Measurements from ENCODE around the gene DENND10.
"Not testable (repeated sequence)": the region's sequence is repeated elsewhere in the genome, so short reads cannot be mapped to it uniquely, and the experiment has no call there.

DENND10 gene

GRCh38 chr10:119132521-119133345, 28.8 kb downstream of the DENND10 start:
- DNase-seq (ENCODE audit: low read depth in 2 of 2) = no peak

DNA sequence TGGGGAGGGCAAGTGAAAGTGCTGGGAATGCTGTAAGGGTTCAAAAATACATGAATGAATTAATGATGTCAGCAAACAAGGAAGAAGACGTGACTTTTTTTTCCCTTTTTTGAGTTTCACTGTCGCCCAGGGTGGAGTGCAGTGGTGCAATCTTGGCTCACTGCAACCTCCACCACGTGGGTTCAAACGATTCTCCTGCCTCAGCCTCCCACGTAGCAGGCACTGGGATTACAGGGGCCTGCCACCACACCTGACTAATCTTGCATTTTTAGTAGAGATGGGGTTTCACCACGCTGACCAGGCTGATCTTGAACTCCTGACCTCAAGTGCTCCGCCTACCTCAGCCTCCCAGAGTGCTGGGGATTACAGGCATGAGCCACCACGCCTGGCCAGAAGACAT, 30.0 kb downstream of the DENND10 start:
- DNase-seq (ENCODE audit: low read depth in 2 of 2) = peak; percentile 45 to 51

DNA sequence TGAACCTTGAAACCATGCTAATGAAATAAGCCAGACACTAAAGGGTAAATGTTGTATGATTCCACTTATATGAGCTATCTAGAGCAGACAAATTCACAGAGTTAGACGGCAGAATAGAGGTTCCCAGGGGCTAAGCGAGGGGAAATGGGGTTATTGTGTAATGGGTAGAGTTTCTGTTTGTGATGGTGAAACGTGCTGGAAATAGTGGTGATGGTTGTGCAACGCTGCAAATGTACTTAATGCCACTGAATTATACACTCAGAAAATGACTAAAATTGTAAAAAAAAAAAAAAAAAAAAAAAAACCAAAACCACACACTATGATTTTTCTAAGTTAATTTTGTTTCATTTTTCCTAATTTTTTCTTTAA, 31.6 kb downstream of the DENND10 start:
- DNase-seq (ENCODE audit: low read depth in 2 of 2) = no peak

GRCh38 chr10:119136084-119136483, 32.2 kb downstream of the DENND10 start:
- no peak for DNase-seq (ENCODE audit: low read depth in 2 of 2)

DNA sequence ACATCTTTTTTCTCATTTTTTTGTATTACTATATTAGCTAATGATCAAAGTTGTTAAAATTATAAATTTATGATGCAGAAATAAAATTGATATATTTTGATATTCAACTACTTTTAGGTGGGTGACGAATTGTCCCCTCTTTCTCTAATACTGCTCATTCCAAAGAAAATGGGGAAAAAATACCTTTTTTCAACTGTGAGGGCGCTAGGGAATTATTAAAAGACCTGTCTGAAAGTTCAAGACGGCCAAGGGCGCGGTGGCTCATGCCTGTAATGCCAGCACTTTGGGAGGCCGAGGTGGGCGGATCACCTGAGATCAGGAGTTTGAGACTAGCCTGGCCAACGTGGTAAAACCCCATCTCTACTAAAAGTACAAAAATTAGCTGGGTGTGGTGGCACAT, 34.0 kb downstream of the DENND10 start:
- not testable (repeated sequence) for DNase-seq (ENCODE audit: low read depth in 2 of 2)

- DNase-seq (ENCODE audit: low read depth in 2 of 2) = no peak
Measured at GRCh38 chr10:119138346-119139306, 34.7 kb downstream of the DENND10 start.

DNA sequence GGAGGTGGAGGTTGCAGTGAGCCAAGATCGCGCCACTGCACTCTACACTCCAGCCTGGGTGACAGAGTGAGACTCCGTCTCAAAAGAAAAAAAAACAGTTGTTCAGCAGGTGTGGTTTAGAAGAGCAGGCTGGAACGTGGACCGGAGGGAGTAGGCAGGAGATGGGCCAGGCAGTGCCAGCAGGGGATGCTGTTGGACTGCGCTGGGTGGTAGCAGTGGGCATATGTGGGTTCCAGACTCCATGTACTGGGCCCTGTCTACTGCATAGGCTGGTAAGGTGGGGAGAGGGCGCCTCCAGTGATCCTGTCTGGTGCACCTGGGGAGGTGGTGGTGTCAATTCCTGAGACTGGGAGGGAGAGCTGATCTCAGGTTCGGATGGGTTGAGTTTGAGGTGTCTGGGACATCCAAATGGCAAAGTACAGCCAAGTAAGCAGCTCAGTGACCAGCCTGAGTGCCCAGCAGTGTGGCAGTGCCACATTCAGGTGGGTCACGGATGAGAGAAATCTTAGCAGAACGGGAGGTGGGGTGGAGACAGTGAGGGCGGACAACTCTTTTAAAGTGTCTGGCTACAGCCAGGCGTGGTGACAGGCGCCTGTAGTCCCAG, 35.7 kb downstream of the DENND10 start:
- DNase-seq (ENCODE audit: low read depth in 2 of 2) = peak in 1 of 2 donors; percentile 19

DNA sequence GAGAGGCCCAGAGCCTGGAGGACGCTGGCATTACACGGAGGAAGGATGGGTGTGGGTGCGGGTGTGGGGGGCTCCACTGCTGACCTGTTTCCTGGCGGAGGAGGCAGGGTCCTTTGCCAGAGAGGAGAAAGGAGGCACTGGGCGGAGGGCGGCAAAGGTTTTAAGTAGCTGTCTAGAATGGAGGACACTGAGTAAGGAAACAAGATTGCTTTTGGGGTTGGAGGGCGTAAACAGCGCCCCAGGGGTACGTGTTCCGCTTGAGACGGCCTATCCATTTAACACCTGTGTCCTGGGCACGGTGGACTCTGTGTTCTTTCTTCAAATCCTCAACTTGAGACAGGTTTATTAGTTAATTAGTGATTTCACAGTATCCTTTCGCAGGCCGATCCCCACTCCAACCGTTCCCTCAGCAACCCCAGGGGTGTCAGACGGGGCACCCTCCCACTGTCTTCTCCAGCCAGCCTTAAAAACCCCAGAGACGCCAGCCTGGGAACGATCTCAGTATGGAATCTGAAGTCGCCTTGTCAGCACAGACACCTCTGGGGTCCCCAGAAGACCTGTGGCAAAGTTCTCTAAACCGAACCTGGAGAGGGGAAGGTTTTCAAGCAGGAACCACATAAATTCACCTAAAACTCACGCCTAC, 36.8 kb downstream of the DENND10 start:
- no peak for DNase-seq (ENCODE audit: low read depth in 2 of 2)

DNA sequence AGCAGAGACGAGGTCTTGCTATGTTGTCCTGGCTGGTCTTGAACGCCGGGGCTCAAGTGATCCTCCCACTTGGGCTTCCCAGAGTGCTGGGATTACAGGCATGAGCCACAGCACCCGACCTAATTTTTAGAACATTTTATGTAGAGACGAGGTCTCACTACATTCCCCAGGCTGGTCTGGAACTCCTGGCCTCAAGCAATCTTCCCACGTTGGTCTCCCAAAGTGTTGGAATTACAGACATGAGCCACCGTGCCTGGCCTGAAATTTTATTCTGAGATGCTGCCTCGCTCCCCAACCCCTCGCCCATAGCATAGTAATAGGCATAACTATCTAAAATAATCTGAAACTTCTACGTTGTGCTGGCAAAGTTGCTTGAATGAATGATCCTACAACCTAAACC, 39.7 kb downstream of the DENND10 start:
- DNase-seq (ENCODE audit: low read depth in 2 of 2) = no peak

- DNase-seq (ENCODE audit: low read depth in 2 of 2) = no peak
Measured at GRCh38 chr10:119149157-119149556, 45.2 kb downstream of the DENND10 start.

DNA sequence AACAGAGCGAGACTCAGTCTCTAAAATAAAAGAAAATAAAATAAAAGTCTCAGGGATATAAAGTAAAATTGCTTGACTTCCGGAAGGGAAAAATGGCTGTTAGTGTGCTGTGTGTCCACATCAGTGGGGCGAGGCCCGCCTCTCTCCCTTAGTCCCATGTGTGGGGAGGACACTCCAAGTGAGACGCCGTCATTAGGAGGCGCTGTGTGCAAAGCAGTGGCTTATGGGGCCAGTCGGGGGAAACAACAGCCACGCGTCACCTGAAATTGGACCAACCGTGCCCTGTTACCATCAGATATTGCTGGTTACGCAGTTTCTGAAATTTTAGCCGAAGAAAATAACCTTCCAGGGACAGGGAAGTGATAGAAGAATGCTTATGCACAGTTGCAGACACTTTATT, 45.8 kb downstream of the DENND10 start:
- DNase-seq (ENCODE audit: low read depth in 2 of 2) = no peak

DNA sequence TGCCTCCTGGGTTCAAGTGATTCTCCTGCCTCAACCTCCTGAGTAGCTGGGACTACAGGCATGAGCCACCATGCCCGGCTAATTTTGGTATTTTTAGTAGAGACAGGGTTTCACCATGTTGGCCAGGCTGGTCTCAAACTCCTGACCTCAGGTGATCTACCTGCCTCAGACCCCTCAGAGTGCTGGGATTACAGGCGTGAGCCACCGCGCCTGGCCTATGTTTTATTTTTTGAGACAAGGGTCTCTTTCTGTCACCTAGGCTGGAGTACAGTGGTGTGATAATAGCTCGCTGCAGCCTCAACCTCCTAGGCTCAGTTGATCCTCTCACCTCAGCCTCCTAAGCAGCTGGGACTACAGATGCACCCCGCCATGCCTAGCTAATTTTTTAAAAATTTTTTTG, 47.7 kb downstream of the DENND10 start:
- DNase-seq (ENCODE audit: low read depth in 2 of 2) = not testable (repeated sequence)

GRCh38 chr10:119153041-119153440, 49.1 kb downstream of the DENND10 start:
- no peak for DNase-seq (ENCODE audit: low read depth in 2 of 2)

DNA sequence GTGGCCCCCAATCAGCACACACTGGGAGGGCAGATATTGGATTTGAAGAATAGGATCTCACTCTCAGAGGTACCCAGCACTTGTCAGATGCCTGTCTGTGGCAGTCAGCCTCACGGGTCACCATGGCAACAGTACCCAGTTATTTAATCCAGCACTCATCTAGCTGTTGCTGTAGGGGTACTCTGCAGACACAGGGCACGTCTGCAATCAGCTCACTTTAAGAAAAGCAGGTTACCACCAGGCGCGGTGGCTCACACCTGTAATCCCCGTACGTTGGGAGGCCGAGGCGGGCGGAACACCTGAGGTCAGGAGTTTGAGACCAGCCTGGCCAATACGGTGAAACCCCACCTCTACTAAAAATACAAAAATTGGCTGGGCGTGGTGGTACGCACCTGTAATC, 49.7 kb downstream of the DENND10 start:
- DNase-seq (ENCODE audit: low read depth in 2 of 2) = no peak

GRCh38 chr10:119159332-119159731, 55.4 kb downstream of the DENND10 start:
- DNase-seq (ENCODE audit: low read depth in 2 of 2) = no peak

- DNase-seq (ENCODE audit: low read depth in 2 of 2) = no peak
Measured at GRCh38 chr10:119161680-119162451, 58.0 kb downstream of the DENND10 start.

- DNase-seq (ENCODE audit: low read depth in 2 of 2) = no peak
Measured at GRCh38 chr10:119162452-119163092, 58.7 kb downstream of the DENND10 start.

DNA sequence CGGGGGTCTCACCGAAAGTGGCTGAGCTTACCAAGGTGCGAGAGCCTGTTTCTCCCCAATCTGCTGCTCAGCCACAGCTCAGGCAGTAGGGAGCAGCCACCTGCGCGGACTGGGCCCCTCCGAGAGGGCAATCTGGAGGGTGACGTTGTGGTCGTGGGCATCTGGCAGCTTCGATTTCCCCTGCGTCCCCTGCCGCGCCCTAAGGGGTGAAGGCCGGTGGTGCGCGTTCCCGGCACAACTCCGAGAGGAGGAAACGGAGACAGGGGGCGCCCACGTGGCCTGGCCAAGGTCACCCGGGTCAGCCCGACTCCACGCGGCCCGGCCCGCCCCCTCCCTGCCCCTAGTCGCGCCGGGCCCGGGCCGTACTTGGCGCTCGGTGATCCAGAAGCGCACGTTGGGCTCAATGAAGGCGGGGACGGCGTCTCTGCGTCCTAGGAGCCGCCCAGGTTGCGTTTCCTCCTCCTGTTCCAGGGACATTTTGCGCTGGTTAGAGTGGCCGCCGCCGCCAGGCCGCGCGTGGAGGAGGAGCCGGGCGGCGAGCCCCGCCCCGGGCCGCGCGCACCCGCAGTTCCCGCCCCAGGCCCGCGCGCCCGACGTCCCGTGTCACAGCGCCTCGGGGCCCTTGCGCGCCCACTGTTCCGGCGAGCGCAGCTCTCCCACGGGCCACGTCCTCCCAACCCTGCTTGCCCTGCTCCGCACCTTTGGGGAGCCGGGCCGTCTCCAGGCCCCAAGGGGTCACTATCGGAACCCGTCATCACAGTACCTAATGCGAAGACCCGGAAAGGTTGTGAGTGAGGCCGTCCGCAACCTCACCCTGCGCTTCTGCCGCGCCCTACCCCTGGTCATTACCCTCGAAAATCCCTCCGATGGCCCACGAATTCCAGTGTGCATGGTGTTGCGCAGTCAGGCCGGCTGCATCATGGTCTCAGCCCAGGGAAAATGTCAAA, 61.5 kb downstream of the DENND10 start, which contains the start of gene SFXN4:
TSS of gene SFXN4 (minus strand) at position 544 of the 947 bp plus-strand sequence. CDS start at position 477, 67 bp downstream.
- peak; percentile 62 to 73 for DNase-seq (ENCODE audit: low read depth in 2 of 2)

- no peak for DNase-seq (ENCODE audit: low read depth in 2 of 2)
Measured at GRCh38 chr10:119166118-119166500, 62.2 kb downstream of the DENND10 start.

Measured in stimulated activated CD4-positive, alpha-beta T cell treated with anti-CD3 and anti-CD28 coated beads, Interleukin-15, amount 100 ng/mL, for 48 hours (primary cell).